ENCODE measurements around the gene ARID5A.

- TF ChIP-seq POLR2A (IDR thresholded peaks at IDR 0.05; ENCODE audit: low read length) (no peak), GATA1 (IDR thresholded peaks at IDR 0.05; ENCODE audit: low read depth, low read length) (no peak)
Observed at GRCh38 chr2:96553176-96553956, 16.8 kb downstream of the ARID5A start.
